Stimulated activated CD8-positive, alpha-beta memory T cell treated with anti-CD3 and anti-CD28 coated beads, Interleukin-15, amount 100 ng/mL, for 24 hours (primary cell): ENCODE measurements around the gene GRIP2.

ENCODE experiments used
- DNase-seq: peaks from one replicate; pipeline ENCODE4 v3.0.0-alpha.2; 2020; ENCODE audit warnings: low read depth

Gene GRIP2

GRCh38 chr3:14466179-14466903, 73.8 kb downstream of the GRIP2 start:
- no peak for DNase-seq

DNA sequence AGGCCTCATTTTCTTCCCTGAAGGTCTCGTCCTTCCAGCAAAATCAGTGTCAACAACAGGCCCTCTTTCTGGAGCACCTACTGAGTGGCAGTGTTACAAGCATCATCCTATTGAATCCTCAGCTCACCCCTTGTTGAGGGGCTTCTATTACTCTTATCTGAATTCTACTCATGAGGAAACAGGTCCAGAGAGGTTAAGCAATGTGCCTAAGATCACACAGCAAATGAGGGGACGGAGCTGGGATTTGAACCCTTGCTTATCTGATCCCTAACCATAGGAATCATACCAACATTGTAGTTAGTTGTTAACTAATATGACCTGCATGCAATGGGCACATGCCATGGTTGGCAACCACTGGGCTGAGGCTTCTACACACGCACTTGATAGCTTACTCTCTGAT, 74.7 kb downstream of the GRIP2 start:
- no peak for DNase-seq

GRCh38 chr3:14464521-14464920, 75.6 kb downstream of the GRIP2 start:
- no peak for DNase-seq

DNA sequence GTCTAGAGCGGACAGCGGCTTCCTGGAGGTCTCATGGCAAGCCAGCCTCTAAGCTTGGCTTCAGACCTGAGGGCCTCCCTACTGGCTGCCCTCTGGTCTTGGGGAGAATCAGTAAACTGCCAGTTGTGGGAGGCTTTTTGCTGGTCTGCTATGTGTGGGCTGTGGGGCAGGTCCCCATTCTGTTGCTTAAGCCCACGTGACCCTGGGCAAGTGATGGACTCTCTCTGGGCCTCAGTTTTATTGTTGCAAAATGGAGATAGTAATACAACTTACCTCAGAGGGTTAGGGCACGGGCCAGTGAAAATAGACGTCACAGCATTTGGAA, 76.0 kb downstream of the GRIP2 start:
- DNase-seq = no peak

DNA sequence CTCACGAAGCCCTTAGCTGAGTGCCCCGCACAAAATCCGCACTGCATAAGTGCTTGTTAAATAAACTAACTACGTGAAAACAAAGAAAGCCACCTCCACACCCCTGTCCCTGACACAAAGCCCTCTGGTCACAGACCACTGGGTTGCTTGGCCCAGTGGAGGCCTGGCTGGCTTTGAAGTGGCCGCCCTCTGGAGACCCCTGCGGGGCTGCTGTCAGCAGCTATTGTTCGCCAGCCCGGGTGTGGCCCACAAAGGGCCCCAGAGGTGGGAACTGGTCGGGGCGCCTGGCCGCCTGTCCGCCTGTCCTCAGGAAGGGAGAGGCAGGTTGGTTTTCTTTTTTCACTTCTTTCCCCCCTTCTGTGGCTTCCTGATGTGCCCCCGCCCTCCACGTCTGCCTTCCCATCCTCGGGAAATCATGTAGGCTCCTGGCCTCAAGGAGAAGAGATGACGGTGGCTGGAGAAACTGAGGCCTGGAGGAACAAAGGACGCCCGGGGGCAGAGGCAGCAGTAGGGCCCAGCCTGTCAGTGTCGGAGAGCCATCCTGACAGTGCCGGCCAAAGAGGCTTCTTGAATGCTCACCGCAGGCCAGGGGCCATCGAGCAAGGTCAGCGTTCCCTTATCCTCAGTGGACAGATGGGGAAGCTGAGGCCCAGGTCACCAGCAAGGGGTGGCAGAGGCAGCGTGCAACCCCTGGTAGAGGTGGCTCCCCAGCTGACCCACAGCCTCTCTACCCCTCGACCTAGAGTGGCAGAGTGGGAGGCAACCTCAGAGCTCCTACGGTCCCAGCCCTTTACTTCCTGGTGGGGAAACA, 76.6 kb downstream of the GRIP2 start:
- no peak for DNase-seq

DNA sequence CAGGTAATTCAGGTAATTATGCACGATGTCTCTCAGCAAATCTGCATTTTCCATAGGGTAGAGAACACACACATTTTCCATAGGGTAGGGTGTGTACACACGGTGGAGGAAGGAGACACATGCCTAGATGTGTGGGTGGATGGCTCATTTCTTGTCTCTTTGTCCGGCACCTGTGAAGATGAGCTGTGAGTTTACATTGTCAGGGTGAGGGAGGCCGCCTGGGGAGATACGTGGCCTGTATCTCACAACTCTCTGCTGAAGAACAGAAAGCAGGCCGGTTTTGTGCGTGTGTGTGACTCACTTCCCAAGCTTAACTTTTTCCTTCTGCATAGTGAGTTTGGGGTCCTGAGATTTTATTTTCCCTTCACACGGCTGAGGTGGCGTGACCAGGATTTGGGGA, 77.4 kb downstream of the GRIP2 start:
- DNase-seq = no peak

DNA sequence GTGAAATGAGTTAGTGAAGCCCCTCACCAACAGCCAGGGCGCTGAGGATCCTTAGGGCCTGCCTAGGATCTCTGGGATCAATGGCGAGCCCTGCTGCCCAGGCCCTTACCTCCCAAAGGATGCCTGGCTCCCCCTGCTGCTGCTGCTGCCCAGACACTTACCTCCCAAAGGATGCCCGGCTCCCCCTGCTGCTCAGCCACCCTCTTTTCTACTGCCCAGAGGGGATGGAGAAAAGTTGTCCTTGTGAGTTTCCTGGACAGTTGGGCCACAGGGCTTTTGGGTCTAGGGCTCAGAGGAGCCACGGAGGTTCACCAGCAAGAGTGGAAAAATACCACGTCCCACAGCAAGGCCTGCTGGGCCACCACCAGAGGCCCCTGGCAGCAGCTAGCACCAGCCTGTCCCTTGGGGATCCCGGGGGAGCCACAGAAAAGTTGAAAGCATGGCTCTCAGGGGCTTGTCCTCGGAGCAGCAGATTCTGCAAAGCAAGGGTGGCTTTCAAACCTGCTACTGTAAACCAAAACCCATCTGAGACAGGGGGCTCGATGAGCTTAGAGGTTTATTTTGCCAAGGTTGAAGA, 78.3 kb downstream of the GRIP2 start:
- DNase-seq = no peak

DNA sequence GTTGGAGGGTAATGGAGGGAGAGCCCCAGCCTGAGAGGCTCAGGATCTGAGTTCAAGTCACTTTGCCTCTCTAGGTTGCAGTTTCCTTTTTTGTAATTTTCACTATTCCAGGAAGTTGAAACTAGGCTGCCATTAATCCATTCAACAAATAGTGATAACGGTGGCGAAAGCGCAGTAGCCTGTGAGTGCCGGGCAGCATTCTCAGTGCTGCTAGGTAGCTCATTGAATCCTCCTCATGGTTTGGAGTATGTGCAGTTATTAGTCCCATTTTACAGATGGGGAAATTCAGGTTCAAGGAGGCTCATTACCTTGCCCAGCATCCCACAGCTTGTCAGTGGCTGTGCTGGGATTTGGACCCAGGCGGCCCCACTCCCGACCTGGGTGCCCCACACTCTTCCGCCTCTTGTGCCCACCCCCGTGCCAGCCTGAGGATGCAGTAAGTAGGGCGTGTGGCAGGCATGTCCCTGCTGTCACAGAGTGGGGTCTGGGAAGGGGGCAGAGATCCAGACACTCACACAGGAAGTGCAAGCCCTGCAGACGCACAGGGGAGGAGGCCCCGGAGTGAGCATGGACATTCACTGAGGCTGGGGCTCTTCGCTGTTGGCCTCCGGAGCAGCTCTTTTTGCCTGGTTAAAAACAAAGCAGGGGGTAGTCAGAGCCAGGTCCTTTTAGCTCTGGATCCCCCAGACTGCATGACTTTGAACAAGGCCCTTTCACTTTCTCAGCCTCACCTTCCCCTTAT, 79.0 kb downstream of the GRIP2 start:
- no peak for DNase-seq

DNA sequence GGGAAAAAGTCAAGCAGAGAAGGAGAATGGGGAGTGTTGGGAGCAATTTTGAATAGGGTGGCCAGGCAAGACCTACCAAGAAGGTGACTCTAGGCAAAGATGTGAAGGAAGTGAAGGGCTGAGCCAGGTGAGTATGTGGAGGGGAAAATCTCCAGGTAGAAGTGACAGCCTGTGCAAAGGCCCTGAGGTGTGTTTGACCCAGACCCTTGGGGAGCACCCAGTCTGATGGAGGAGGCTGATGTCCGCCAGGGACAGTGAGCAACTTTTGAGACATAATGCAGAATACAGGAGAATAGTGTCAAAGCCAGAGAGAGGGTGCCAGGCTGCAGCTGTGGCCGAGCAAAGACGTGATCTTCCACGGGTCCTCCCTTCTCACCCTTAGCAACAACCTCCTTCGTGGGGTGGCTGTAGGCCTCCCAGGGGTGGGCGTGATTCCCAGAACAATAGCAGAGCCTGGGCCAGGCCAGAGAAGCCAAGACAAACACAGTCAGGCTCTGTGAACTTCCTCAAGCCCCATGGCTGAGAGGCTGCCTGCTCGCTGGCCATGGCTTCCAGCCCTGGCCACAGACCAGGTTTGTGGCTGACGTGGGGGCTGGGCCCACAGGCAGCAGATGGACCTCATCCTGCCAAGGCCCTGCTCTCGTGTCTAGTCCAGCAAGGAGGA, 79.7 kb downstream of the GRIP2 start:
- no peak for DNase-seq

DNA sequence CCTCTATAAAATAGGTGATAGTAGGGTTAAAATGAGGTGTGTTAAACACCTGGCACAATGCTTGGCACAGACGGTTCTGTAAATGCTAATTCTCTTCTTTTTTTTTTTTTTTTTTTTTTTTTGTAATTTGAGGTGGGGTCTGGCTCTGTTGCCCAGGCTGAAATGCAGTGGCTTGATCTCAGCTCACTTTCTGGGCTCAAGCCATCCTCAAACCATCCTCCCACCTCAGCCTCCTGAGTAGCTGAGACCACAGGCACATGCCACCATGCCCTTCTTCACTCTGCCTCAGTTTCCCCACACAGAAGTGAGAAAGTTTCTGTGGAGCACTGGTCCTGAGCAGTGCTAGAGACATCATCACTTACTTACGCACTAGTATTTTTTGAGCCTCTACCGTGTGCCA, 80.4 kb downstream of the GRIP2 start:
- no peak for DNase-seq

GRCh38 chr3:14459384-14459783, 80.8 kb downstream of the GRIP2 start:
- DNase-seq = no peak

DNA sequence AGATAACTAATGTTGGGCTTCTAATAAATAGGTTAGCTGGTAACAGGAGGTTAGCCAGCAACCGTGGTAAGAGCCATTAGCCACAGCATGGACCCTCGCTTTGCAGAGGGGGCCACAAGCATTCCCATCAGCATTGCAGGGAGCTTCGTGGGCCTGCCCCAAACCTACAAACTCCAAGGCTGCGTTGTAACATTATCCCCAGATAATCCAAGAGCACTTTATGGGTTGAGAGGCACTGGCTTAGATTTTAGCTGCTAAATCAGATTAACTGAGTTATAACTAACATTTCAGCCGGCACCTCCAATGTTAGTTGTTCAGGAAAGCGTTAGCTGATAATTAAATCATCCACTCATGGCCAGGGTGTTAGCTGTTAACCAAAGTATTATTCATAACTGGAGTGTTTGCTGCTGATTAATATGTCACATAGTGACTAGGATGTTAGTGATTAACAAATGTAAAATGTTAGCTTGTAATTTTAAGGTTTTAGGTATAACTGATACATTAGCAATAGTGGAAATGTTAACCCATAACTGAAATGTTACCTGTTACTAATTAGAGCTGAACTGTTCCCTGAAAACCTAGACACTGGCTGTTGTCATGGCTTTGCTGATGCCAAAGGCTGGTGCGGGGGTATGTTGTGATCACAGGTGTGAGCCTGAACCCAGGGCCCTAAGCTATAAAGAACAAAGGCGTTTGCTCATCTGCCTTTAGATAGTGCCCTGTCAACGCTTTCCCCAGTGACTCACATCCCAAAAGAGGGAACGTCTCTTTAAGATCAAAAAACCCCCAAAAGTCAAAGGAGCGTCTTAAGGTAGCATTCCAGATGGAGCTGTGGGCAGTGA, 81.5 kb downstream of the GRIP2 start:
- no peak for DNase-seq

GRCh38 chr3:14457999-14458398, 82.1 kb downstream of the GRIP2 start:
- DNase-seq = no peak

- DNase-seq = no peak
These were observed 82.7 kb downstream of the GRIP2 start for GRCh38 chr3:14457481-14457880.

- DNase-seq = no peak
These were observed 83.3 kb downstream of the GRIP2 start for GRCh38 chr3:14456794-14457193.

GRCh38 chr3:14455571-14456317, 84.4 kb downstream of the GRIP2 start:
- DNase-seq = no peak

DNA sequence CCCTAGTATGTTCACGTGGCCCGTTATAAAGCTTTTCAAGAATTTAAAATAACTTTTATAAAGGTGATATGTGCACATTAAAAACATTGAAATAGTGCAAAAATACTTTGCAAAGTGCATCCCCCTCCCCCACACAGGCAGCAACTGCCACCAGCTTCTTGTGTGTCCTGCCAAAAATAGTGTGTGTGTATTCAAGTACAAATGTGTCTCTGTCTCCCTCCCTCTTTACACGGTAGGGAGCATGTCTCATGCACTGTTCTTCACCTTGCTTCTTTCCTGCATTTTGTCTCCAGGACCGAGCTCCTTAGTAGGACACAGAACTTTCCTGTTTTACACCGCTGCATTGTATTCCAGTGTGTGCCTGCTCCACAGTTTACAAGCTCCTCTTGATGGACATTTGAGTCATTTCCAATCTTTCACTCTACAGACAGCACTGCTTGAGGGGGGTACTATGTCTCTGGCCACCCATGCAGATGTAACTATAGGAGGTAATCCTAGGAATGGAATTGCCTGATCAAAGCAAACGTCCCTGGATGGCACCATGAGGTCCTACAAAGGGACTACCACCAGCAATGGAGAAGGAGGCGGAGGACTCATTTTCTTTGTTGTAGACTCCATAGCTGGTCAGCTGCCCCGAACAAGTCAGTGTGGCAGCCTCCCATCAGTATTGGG, 85.4 kb downstream of the GRIP2 start:
- no peak for DNase-seq

DNA sequence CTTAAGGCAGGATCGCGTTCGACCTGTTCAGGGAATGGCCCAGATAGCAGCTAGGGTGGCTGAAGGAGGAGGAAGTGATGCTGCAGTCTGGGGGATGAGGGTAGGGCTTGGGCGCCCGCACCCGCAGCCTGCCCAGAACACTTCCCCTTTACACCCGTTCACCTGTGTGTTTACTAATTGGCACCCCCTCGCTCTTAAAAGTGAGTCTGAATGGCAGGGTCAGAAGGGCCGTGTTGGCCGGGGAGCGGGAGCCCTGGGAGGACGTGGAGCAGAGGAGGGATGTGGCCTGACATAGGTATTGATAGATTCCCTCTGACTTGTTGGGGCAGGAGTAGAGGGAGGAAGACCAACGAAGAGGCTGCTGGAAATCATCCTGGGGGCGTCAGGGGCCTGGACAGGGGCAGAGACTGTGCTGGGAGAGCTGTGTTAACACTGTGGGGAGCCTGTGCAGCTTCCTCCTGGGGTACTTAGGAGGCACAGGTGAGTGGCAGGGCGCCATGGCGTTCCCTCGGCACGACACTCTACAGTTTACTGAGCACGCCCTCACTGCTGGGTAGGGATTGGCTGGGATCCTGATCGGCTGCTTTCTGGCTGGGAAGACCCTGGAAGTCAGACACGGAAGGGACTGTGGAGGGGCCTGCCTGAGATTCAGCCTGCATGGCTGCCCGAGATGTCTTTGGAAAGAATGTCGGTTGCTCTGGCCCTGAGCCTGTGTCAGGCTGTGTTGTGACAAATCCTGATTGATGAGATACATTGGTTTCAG, 86.1 kb downstream of the GRIP2 start:
- no peak for DNase-seq
